NCI-H1930 (cell line): ENCODE measurements around the gene KIAA0319L.

Experiments
- DNase-seq, 2 experiments: peaks; one replicate each; lab custom pipeline; 2025; lab: John Stamatoyannopoulos, UW

Gene KIAA0319L

GRCh38 chr1:35443768-35444518, 113.3 kb downstream of the KIAA0319L start:
- no peak for DNase-seq

GRCh38 chr1:35442734-35443133, 114.5 kb downstream of the KIAA0319L start:
- DNase-seq = no peak

- DNase-seq = no peak
Measured at GRCh38 chr1:35441926-35442579, 115.2 kb downstream of the KIAA0319L start.

DNA sequence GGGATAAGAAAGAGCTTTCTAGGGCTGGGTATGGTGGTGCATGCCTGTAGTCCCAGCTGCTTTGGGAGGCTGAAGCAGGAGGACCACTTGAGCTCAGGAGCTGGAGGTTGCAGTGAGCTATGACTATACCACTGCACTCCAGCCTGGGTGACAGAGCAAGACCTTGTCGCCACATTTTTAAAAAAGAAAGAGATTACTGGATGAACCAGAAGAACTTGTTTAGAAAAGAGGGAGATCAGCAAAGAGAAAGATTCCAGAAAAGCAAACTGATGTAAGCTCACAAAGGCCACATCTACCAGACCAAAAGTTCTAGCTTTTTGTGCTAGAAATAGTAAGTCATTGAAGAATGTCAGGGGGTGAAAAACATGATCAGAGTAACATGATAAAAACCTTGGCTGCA, 117.6 kb downstream of the KIAA0319L start:
- no peak for DNase-seq

DNA sequence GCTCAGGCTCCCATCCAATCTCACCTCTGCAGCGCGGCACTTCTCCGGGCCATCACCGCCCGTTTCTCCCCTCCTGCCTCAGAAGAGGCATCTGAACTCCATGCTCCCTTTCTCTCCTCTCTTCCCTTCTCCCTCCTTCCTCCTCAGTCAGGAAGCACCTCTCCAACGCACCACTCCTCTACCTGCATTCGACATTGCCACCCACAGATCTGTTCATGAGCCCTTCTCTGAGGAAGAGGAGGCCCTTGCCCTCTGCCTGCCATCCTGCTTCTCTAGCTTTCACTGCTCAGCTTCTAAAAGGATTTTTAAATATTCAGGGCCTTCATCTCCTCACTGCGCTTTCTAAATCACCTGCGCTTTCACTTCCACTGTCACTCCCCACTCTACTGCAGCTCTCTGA, 120.0 kb downstream of the KIAA0319L start:
- no peak for DNase-seq

DNA sequence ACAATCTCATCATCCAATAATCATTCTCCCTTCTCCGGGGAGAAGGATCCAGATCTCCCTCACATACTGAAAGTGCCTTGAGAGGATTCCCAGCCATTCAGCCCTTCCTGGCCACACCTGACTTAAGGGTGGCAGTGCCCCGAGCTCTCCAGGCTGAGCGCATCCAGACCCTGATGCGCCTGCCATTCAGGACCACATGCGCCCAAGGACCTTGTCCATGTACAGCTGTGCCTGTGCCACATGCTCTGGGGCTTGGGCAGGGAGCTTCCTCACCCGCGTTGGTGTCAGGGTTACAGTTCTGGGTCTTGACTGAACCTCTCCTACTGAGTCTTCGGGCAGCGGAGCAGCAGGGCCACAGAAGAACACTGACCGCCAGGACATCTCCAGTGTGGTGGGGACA, 121.1 kb downstream of the KIAA0319L start:
- DNase-seq = no peak

GRCh38 chr1:35434703-35435102, 122.5 kb downstream of the KIAA0319L start:
- DNase-seq = no peak

DNA sequence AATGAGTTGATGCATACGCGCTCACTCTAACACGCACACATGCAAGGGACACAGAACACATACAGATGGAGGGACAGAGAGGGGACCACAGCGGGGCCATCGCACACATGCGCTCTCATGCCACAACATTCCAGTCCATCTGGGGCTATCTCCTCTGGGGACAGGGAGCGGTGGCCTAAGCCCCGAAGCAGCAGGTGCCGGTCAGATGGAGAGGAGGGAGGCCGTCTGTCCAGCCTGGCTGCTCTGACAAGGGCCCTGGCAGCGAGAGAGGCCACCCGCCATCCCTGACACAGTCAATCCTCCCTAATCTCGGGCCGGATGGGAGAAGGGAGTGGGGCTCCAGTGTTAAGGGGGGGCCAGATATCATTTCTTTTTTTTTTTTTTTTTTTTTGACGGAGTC, 123.5 kb downstream of the KIAA0319L start:
- DNase-seq = no peak

DNA sequence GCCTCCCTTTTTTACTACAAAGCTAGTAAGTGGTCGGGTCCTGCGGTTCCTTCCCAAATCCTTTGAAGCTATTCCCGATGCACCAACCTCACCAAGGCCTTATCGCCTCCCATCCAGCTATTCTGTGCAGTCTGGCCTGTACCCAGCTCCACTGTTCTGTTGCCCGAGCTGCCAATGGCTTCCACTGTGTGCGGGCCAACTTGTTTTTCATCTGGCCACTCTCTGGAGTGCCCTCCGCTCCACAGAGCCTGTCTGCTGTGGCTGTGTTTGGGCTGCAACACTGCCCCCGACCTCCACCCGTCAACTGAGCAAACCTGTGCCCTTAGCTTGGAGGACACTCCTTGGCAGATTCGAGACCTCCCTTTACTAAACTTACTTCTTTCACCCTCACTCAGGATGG, 125.0 kb downstream of the KIAA0319L start:
- no peak for DNase-seq

- no peak for DNase-seq
Measured at GRCh38 chr1:35431173-35431599, 126.0 kb downstream of the KIAA0319L start.

DNA sequence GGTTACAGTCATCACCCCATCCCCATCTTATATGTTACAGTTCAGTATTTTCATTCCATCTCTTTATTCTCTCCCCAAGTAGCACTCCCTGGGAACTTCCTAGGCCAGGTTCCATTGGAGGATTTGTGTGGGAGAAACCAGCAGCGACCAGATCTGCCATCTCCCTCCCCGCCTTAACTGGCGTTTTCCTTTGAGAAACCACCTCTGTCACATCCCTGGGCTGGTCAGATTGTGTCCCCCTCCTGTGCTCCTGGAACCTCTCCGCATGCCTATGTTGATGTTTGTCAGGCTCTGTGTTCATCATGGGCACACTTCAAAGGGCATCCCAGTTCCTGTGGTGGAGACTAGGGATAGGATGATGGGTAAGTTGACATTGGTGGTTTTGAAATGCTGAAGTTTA, 126.4 kb downstream of the KIAA0319L start:
- DNase-seq = no peak

DNA sequence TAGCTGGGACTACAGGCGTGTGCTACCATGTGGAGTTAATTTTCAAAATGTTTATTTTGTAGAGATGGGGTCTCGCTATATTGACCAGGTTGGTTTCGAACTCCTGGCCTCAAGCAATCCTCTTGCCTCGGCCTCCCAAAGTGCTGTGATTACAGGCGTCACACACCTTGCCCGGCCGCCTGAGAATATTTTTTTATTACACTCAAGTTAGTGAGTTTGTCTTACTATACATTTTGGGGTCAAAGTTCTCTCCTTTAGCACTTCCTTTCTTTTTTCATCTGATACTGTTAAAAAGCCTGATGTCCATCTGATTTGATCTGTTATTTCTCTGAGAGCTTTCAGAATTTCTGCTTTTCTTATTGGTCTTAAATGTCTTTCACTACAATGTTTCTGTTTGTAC, 128.8 kb downstream of the KIAA0319L start:
- DNase-seq = no peak

DNA sequence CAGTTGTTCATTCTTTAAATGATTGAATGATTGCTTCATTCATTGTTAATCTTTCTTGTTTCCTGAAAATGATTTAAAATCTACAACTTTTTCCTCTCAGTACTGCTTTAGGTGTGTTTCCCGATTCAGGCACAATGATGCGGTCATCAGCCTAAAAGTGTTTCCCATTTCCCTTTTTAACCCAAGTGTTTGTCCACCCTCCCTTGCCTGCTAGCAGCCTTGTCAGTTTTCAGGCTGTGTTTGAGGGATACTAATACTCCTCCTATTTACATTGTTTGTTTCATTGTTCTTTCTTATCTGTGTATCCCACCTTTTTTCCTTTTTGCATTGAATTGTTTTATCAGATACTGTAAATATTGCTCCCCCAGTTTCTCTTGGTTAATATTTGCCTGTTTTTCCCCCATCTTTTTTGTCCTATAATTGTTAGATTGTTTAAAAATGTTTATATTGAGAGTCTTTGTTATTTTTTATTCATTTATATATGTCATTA, 131.1 kb downstream of the KIAA0319L start:
- DNase-seq = no peak

DNA sequence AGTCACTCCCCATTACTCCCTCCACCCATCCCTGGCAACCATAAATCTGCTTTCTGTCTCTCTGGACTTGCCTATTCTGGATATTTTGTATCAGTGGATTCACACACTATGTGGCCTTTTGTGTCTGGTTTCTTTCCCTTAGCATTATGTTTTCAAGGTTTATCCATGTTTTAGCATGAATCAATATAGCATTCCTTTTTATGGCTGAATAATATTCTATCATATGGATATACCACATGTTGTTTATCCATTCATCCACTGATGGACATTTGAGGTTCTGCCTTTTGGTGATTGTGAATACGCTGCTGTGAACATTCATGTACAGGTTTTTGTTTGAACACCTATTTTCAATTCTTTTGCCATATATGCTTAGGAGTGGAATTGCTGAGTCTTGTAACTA, 148.3 kb downstream of the KIAA0319L start:
- no peak for DNase-seq

- DNase-seq = no peak
Measured at GRCh38 chr1:35407743-35408142, 149.5 kb downstream of the KIAA0319L start.

DNA sequence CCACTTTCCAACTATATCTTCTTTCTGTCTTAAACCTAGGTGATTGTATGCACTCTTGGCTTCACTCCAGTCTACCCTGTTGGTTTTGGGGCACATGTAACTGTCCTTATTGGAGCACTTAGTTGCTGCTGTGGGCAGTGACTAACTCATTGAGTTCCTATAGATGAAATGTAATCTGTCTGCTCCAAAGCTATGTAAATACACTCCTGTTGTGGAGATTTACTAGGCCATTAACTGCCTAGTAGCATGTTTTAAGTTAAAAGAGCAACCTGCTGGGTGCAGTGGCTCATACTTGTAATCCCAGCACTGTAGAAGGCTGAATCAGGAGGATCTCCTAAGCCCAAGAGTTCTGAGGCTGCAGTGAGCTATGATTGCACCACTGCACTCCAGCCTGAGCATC, 151.1 kb downstream of the KIAA0319L start:
- no peak for DNase-seq

GRCh38 chr1:35401049-35401448, 156.2 kb downstream of the KIAA0319L start:
- no peak for DNase-seq

DNA sequence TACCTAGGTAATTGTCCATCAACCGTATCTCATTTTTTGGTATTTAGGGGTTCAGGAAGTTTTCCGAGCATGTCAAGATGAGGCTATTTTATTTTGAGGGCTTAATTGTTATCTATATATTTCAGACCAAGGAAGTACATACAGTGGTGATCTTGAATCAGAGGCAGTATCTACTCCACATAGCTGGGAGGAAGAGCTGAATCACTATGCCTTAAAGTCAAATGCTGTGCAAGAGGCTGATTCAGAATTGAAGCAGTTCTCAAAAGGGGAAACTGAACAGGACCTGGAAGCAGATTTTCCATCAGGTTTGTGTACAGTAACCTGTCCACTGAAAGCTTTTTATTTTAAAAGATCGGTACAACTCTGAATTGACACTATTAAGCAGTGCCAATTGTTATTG, 158.5 kb downstream of the KIAA0319L start:
- DNase-seq = no peak

DNA sequence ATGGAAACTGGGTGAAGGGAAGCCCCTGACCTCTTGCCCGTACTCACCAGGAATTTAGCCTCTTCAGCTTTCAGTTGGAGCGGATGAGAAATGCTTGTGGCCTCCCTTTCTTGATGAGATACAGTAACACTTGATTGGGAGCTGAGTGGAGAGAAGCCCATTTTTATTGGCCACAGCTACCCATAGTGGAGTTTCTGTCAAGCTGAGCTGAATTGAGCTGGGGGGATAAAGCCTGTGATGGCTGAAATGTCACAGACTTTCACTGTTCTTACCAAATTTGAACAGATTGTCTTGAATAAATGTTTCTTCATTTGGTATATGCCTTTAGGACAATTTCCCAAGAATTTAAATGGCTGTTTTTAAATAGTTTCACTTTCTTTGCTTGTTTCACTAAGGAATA, 162.8 kb downstream of the KIAA0319L start:
- no peak for DNase-seq

DNA sequence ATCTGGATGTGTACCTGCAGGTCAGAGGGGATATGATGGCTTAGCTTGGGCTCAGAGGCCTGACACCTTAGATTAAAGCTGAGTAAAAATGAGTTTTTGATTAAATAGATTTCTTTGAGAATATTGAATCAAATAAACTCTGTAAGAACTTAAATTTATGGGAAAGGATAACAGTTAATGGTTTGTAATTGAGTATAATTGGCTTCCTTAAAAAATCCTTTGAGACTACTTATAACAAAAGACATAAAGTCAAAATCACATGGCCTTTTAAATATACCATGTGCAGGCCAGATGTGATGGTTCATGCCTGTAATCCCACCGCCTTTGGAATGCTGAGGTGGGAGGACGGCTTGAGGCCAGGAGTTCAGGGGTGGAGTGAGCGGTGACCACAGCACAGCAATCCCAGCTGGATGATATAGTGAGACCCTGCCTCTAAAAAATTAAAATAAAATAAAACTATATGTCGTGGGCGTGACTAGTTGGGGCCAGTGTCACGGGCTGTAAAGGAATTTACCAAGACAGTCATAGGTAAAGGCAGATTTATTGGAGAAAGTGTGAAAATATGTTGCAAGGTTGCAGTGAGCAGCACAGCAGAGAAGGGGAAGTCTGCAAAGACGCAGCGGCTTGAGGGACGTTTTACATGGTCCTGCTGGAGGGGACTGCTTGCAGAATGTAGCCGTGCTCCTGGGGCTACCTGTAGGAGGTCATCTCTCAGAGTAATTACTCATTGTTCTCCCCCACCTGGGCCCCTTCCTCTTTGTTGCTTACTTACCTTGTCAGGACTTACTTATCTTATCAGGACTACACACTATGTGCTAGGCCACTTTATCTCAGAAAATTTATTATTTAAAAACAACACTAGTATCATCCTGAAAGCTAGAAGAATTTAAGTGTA, 166.4 kb downstream of the KIAA0319L start:
- DNase-seq = no peak

GRCh38 chr1:35386959-35387358, 170.2 kb downstream of the KIAA0319L start:
- no peak for DNase-seq

- no peak for DNase-seq
Measured at GRCh38 chr1:35386290-35386689, 170.9 kb downstream of the KIAA0319L start.
